LHCN-M2 (cell line): Measurements from ENCODE around the gene PRRT1B. TPM values are rescaled to one million over a fixed set of nuclear protein-coding genes. Genes with fewer than 3 reads are reported as not detected.
A peak's percentile ranks its signal among the peaks of the same experiment; 100 is the strongest.

Source experiments
- DNase-seq: peaks from one replicate; pipeline ENCODE4 v3.0.0-alpha.2; 2012; ENCODE audit warnings: low read depth
- total RNA-seq: library from RNA; depleted of rRNA; stranded (reverse); fragments of >200 nt; gene quantifications from 2 replicates; pipeline ENCODE4 v1.2.3, GENCODE V29; 2014; rRNA removed

Gene PRRT1B
- total RNA-seq, 1 experiment from 2014 or later = not detected

GRCh38 chr9:131594906-131595665, 49.8 kb downstream of the PRRT1B start:
- DNase-seq = no peak

DNA sequence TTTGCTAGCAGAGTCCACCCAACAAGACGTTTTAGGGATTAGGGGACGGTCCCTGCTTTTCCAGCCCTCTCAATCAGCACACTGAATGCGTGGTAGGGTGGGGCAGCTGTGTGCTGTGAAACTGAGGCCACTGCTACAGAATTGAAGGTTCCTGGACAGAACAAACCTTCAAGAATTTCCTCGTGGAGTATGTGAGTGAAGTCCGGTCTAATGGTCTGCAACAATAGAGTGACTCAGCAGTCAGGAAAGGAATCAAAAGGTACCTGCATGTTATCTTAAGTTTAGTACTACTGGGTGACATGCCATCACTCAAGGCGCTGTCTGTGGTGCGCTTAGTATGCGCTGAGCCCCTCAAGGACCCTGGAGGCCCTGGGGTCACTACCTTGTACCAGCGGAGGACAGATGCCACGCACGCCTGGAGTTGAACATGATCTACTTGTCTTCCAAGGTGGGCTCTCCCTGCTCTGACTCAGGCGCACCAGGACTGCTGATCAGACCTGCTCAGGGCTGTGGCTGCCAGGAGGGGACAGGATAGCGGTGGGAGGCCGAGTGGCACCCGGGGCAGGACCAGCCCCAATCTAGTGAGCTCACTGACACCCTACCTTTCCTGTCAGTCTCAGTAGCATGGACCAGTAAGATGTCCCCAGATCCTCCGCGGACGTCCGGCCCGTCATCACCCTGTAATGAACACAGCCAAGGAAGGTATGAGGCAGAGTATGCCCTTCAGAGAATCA, 50.5 kb downstream of the PRRT1B start:
- no peak for DNase-seq

GRCh38 chr9:131596430-131596743, 51.1 kb downstream of the PRRT1B start:
- no peak for DNase-seq

DNA sequence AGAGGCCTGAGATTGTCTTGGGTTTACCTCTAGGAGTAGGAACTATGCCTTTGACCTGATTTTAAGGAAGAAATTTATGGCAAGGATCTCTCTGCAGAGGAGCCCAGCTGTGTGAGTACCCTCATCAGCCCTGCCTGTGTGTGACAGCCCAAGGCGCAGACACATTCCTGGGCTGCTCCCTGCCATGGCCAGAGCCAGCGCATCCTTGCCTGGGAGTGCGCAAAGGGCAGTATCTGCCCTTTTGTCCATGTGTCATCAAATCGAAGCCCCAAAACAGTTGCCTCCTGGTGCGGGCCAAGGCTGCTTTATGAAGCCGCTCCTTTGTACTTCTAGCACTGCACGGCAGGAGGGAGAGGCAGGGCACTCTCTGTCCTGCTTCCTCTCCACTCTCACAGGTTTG, 51.9 kb downstream of the PRRT1B start:
- no peak for DNase-seq

DNA sequence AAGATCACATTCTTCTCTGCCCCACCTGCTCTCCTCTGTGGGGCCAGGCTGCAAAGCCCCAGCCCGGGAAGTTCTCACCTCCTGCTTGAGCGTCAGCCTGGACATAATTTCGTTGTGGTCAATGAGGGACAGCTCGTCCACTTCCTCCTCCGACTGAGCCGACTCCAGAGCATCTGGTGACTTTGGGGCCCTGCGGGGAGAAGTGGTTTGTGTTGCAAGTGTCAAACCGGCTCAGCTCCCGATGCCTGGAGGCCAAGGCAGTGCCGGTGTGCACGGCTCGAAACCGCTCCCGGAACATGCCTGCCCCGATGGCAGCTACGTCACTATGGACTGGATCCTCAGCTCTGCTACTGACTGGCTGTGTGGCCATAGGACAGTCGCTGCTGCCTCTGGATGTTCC, 52.8 kb downstream of the PRRT1B start:
- DNase-seq = no peak

- DNase-seq = no peak
These were observed 56.4 kb downstream of the PRRT1B start for GRCh38 chr9:131601683-131602181.

- DNase-seq = no peak
These were observed 57.9 kb downstream of the PRRT1B start for GRCh38 chr9:131603199-131603598.

GRCh38 chr9:131603711-131604439, 58.6 kb downstream of the PRRT1B start:
- no peak for DNase-seq

- DNase-seq = no peak
These were observed 60.7 kb downstream of the PRRT1B start for GRCh38 chr9:131605770-131606590.

DNA sequence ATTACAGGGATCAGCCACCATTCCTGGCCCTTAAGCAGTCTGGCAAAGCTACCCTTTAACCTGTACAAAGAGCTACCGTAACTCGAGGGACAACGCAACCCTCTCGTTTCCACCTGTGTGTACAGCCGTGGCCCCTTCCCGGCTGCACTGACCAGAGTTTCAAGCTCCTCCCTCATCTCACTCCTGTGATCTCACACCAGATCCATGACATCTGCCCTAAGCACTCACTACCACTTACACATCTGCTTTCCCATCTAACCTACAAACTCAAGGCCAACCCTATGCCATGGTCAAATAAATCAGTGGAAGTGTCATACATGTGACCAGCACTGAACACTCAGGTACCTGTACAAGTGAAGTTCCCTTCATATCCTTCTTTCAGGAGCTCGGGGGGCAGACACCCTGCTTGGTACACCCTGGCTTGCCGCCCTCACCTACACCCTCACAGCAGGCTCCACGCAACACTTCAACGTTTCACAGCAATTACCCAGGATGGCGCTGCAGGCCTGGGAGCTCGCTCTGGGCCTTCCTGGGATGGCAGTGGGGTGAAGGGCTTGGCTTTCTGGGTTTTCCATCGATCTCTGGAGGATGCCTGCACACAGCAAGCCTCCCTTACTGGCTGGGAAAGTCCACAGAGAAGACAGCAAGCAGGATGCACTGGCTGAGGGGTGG, 61.7 kb downstream of the PRRT1B start:
- no peak for DNase-seq

DNA sequence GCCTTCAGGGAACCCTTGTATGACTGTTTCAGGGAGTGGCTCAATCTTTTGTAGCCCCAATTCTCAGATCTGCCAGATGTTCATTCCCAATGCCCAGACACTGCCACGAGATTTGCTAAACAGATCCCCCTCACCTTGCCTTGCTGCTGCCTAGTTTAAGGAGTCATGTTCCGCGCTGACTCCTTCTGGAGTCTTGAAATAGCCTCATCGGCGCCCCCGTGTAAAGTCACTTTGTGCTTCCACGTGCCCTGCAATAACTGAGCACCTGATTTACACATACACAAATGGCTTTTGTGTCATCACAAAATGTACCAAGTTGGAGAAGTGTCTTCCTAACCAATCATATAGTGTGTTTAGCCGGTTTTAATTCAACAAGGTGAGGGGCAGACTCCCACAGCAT, 62.3 kb downstream of the PRRT1B start:
- DNase-seq = no peak

DNA sequence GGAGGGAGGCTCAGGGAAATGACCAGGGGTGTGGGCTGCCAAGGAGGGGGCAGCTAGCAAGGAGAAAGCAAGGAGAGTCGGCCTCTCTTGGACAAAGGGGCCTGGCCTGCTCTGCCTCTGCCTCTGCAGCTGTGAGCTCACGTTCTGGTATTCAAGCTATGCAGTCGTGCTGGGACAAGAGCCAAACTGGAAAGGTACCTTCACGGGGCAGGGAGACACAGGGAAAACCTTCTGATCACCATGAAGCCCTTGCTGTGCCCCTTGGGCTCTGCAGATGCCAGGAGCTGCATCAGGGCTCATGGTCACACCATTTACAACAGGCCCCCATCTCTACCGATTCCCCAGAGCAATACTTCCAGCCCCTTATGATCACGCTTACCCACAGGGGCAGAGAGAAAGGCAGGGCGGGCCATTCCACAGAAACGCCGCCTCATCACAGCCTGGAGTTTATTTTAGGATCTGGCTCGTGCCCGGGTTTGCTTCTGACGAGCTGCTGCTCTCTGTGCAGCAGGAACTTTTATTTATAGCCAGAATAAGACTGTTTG, 63.2 kb downstream of the PRRT1B start:
- peak; percentile 82 for DNase-seq

Other genes starting within 250 kb of the PRRT1B start
- 58.5 and 63.5 TPM in 2 replicates for gene PRRC2B, start 151.4 kb upstream of the PRRT1B start, total RNA-seq
- gene POMT1, start 42.6 kb upstream of the PRRT1B start, total RNA-seq = 27.8 and 31.1 TPM in 2 replicates
- 44.1 and 54.4 TPM in 2 replicates for gene UCK1, start 14.3 kb upstream of the PRRT1B start, total RNA-seq
- gene RAPGEF1, start 194.6 kb downstream of the PRRT1B start, total RNA-seq = 32.1 and 44.9 TPM in 2 replicates